ENCODE data around the gene SH2D3C. TPM values are rescaled to one million over a fixed set of nuclear protein-coding genes. Genes with fewer than 3 reads are reported as not detected.

Gene SH2D3C
- polyA plus RNA-seq, 2 of the 4 experiments (the other 2 are of a cell fraction) = 0.06 TPM

DNA sequence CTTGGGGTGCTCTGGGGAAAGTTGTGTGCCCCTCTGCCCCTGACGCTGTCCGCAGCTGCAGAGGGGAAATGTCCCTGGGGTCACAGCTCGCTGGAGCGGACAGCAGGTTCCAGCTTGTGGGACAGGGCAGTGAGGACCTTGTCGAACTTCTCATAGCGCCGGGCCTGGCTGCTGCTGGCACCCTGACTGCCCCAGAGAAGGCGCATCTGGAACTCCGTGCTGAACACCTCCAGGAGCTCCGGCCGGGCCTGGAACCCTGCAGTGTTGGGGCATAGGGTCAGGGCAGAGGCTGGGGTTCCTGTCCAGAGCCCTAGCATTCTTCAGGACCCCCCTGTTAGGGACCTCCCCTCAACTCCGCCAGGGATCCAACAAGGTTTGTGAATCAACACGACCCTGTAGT, 39.8 kb downstream of the SH2D3C start:
- TF ChIP-seq EP300 (IDR thresholded peaks at IDR 0.05) (no peak), BHLHE40 (IDR thresholded peaks at IDR 0.05; ENCODE audit: low read depth, low read length) (no peak), RCOR1 (IDR thresholded peaks at IDR 0.05; ENCODE audit: low read depth, low read length) (no peak), KDM1A (IDR thresholded peaks at IDR 0.05; ENCODE audit: low read depth) (no peak), HDAC2 (IDR thresholded peaks at IDR 0.05) (no peak), HEYL (CRISPR knock-in tag; IDR thresholded peaks at IDR 0.05) (no peak), ZC3H11A (IDR thresholded peaks at IDR 0.05) (no peak)
- TF ChIP-seq, protein P1, sequence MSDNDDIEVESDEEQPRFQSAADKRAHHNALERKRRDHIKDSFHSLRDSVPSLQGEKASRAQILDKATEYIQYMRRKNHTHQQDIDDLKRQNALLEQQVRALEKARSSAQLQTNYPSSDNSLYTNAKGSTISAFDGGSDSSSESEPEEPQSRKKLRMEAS (IDR thresholded peaks at IDR 0.05) = no peak
- TF ChIP-seq, protein P2, sequence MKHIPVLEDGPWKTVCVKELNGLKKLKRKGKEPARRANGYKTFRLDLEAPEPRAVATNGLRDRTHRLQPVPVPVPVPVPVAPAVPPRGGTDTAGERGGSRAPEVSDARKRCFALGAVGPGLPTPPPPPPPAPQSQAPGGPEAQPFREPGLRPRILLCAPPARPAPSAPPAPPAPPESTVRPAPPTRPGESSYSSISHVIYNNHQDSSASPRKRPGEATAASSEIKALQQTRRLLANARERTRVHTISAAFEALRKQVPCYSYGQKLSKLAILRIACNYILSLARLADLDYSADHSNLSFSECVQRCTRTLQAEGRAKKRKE (CRISPR knock-in tag; IDR thresholded peaks at IDR 0.05; ENCODE audit: low read depth) = no peak
- H3K9me3 ChIP-seq = no peaks in the 10 kb centered on the region
- H3K4me3 ChIP-seq = no peak overlapping the region
- no peak overlapping the region for H3K4me2 ChIP-seq
- DNase-seq (ENCODE audit: low read depth in 1 of 2, low spot score in 1 of 2) = no peak
- ChIA-PET POLR2A (interaction anchor here (0.6 kb wide), 1 partner anchor 58 kb away, joined by 3 read pairs; no protein-coding TSS in a partner anchor), CTCF (interaction anchor here (1.0 to 9.6 kb wide), 6 partner anchors 9 to 184 kb away, joined by 3 to 114 read pairs (median 4); partner anchors contain the start of gene CDK9)
- no peak overlapping the region for H3K27ac ChIP-seq
- WGBS (ENCODE audit: missing lambda C conversion rate) = 78% methylated on average over 13 of the region's 13 CpGs
- peaks cover 39% of the 10 kb centered on the region for H3K4me1 ChIP-seq
- no peak for FAIRE-seq
- no peak for ATAC-seq

- no peak for TF ChIP-seq ZC3H11A (IDR thresholded peaks at IDR 0.05)
- TF ChIP-seq SMC3 (IDR thresholded peaks at IDR 0.05) = peak; percentile 2; the same call in 1 of the 3 replicates
- no peak for TF ChIP-seq MYC (IDR thresholded peaks at IDR 0.05; ENCODE audit: borderline replicate concordance, low read length)
- no peak for TF ChIP-seq ZSCAN20 (CRISPR knock-in tag; IDR thresholded peaks at IDR 0.05)
- TF ChIP-seq HOXB5 (CRISPR knock-in tag; IDR thresholded peaks at IDR 0.05) = no peak
- no peak for TF ChIP-seq RFX5 (IDR thresholded peaks at IDR 0.05)
- TF ChIP-seq ZNF302 (CRISPR knock-in tag; IDR thresholded peaks at IDR 0.05) = no peak
- TF ChIP-seq, protein P3, sequence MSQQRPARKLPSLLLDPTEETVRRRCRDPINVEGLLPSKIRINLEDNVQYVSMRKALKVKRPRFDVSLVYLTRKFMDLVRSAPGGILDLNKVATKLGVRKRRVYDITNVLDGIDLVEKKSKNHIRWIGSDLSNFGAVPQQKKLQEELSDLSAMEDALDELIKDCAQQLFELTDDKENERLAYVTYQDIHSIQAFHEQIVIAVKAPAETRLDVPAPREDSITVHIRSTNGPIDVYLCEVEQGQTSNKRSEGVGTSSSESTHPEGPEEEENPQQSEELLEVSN (IDR thresholded peaks at IDR 0.05; ENCODE audit: borderline replicate concordance, low read depth) = no peak
- ChIA-PET POLR2A (interaction anchor here (0.9 to 2.0 kb wide), 8 partner anchors 20 to 285 kb away, joined by 3 to 12 read pairs (median 4); partner anchors contain the start of genes CDK9, LRSAM1, PTRH1 and RPL12), CTCF (interaction anchor here (0.6 to 15.7 kb wide), 58 partner anchors 11 to 535 kb away, joined by 3 to 243 read pairs (median 8); partner anchors contain the start of genes CDK9, CFAP157, PIP5KL1 and PTRH1)
- H3K4me2 ChIP-seq = peak overlapping the region; percentile 39
- no peaks in the 10 kb centered on the region for H3K9me3 ChIP-seq
- H3K27ac ChIP-seq = no peak overlapping the region
- ATAC-seq = no peak
- no peak overlapping the region for H3K4me3 ChIP-seq
- H3K4me1 ChIP-seq = peaks cover 19% of the 10 kb centered on the region
- 25% methylated on average over 15 of the region's 15 CpGs for WGBS (ENCODE audit: missing lambda C conversion rate)
- no peak for FAIRE-seq
- no peak for DNase-seq (ENCODE audit: low read depth in 1 of 2, low spot score in 1 of 2)
Observed at GRCh38 chr9:127735530-127736185, 42.8 kb downstream of the SH2D3C start.

GRCh38 chr9:127734747-127735529, 43.5 kb downstream of the SH2D3C start, which contains the start of gene TOR2A:
Gene TOR2A, minus strand, starts transcription at chr9:127735294. Its CDS starts 24 bp downstream, at chr9:127735270.
- Histone ChIP-seq H3K9me3 (no peaks in the 10 kb centered on the region), H3K27ac (peak within 1 kb of the TSS; percentile 96), H3K4me3 (peak within 1 kb of the TSS; percentile 72), H3K4me2 (peak within 1 kb of the TSS; percentile 86), H3K4me1 (peaks cover 12% of the 10 kb centered on the region)
- POLR2A ChIA-PET = interaction anchor here (0.5 to 2.0 kb wide), 11 partner anchors 19 to 359 kb away, joined by 3 to 12 read pairs (median 3); partner anchors contain the start of genes CDK9, LRSAM1, PTRH1 and RPL12
- DNase-seq (ENCODE audit: low read depth in 1 of 2, low spot score in 1 of 2) = peak; percentile 91 to 97
- CTCF ChIA-PET = interaction anchor here (0.5 to 15.7 kb wide), 117 partner anchors 10 to 686 kb away, joined by 3 to 243 read pairs (median 5); partner anchors contain the start of genes CDK9, CFAP157, FPGS and LRSAM1
- ATAC-seq = peak; percentile 92 to 95
- FAIRE-seq = peak; percentile 56
- under 1% methylated on average over 35 of the region's 76 CpGs for WGBS (ENCODE audit: missing lambda C conversion rate)
- TF ChIP-seq RAD21 (conservative IDR thresholded peaks at IDR 0.05 in 1 of 2, IDR thresholded peaks at IDR 0.05 in 1 of 2) (peak; percentile 98), ZSCAN20 (CRISPR knock-in tag; IDR thresholded peaks at IDR 0.05) (no peak), JUNB (IDR thresholded peaks at IDR 0.05) (no peak), PHF8 (IDR thresholded peaks at IDR 0.05; ENCODE audit: borderline replicate concordance, low read depth) (peak; percentile 75; the same call in 1 of the 2 replicates), HOXB13 (CRISPR knock-in tag; IDR thresholded peaks at IDR 0.05; ENCODE audit: low read depth) (no peak), CBX8 (IDR thresholded peaks at IDR 0.05) (no peak), HOXA7 (CRISPR knock-in tag; IDR thresholded peaks at IDR 0.05) (no peak), MAFK (IDR thresholded peaks at IDR 0.05; ENCODE audit: partially characterized antibody) (no peak), JUN (IDR thresholded peaks at IDR 0.05) (peak; percentile 29 to 76; a peak in 2 of 5 replicates), RNF2 (IDR thresholded peaks at IDR 0.05; ENCODE audit: borderline replicate concordance, low read depth) (no peak), GATA3 (IDR thresholded peaks at IDR 0.05; ENCODE audit: borderline replicate concordance) (0 out of 2 replicates have a peak, but pooled peaks have one; percentile 9), POLR2AphosphoS2 (conservative IDR thresholded peaks at IDR 0.05; ENCODE audit: low read length) (no peak)
- TF ChIP-seq, protein P4, sequence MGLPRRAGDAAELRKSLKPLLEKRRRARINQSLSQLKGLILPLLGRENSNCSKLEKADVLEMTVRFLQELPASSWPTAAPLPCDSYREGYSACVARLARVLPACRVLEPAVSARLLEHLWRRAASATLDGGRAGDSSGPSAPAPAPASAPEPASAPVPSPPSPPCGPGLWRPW (IDR thresholded peaks at IDR 0.05) = no peak
- TF ChIP-seq, protein P5, sequence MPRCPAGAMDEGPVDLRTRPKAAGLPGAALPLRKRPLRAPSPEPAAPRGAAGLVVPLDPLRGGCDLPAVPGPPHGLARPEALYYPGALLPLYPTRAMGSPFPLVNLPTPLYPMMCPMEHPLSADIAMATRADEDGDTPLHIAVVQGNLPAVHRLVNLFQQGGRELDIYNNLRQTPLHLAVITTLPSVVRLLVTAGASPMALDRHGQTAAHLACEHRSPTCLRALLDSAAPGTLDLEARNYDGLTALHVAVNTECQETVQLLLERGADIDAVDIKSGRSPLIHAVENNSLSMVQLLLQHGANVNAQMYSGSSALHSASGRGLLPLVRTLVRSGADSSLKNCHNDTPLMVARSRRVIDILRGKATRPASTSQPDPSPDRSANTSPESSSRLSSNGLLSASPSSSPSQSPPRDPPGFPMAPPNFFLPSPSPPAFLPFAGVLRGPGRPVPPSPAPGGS (IDR thresholded peaks at IDR 0.05) = 0 out of 3 replicates have a peak, but pooled peaks have one; percentile 42
- TF ChIP-seq, protein P1 (IDR thresholded peaks at IDR 0.05) = peak; percentile 60; the same call in 1 of the 2 replicates

All from A549 (cell line).